K562 (cell line): ENCODE measurements around the gene KCNH2. TPM values are rescaled to one million over a fixed set of nuclear protein-coding genes. Genes with fewer than 3 reads are reported as not detected.
A peak's percentile ranks its signal among the peaks of the same experiment; 100 is the strongest.

Experiments
- ATF1 ChIP-seq, 2 experiments: fragments of 450-650 bp in 1 of 2; IDR thresholded peaks; 2 replicates each; pipeline ENCODE4 v1.6.1; 2016; ENCODE audit warnings: missing compliant biosample characterization in 1 of 2, missing genetic modification characterization in 1 of 2
- CBX1 ChIP-seq: sonication (generic); IDR thresholded peaks from 2 replicates; pipeline ENCODE4 v1.6.1; 2016; ENCODE audit warnings: antibody characterized with exemption, low read depth, mild to moderate bottlenecking
- ETV1 ChIP-seq: fragments of 450-650 bp; conservative IDR thresholded peaks from 2 replicates; pipeline ENCODE4 v1.6.1; 2016; ENCODE audit warnings: missing genetic modification characterization, control low read depth, low read depth, missing compliant biosample characterization
- FOXP4 ChIP-seq: sonication (generic); formaldehyde crosslinking; IDR thresholded peaks from 2 replicates; pipeline ENCODE4 v1.8.0; 2022; ENCODE audit warnings: mild to moderate bottlenecking, missing genetic modification reagents, borderline replicate concordance
- HES1 ChIP-seq: fragments of 450-650 bp; IDR thresholded peaks from 2 replicates; pipeline ENCODE4 v1.6.1; 2016; ENCODE audit warnings: low read depth, mild to moderate bottlenecking, moderate library complexity
- NFIX ChIP-seq: fragments of 250-450 bp; sonication (Bioruptor Pico); IDR thresholded peaks from 2 replicates; pipeline ENCODE4 v1.4.0; 2020; ENCODE audit warnings: low read depth, mild to moderate bottlenecking, moderate library complexity
- NRF1 ChIP-seq, 2 experiments: fragments of 450-650 bp; IDR thresholded peaks in 1 of 2; conservative IDR thresholded peaks in 1 of 2; 2 replicates each; pipeline ENCODE4 v1.6.1; 2014; ENCODE audit warnings: mild to moderate bottlenecking in 2 of 2
- PCBP1 ChIP-seq: fragments of 200-400 bp; formaldehyde crosslinking; IDR thresholded peaks from 2 replicates; pipeline ENCODE4 v1.6.1; 2018; ENCODE audit warnings: mild to moderate bottlenecking, low read depth, low read length; ENCODE audit not compliant: poor library complexity, severe bottlenecking
- RREB1 ChIP-seq: fragments of 250-450 bp; sonication (Bioruptor Pico); IDR thresholded peaks from 2 replicates; pipeline ENCODE4 v1.4.0; 2020
- SIN3B ChIP-seq: fragments of 450-650 bp; IDR thresholded peaks from 2 replicates; pipeline ENCODE4 v1.6.1; 2017; ENCODE audit warnings: low read depth, mild to moderate bottlenecking, moderate library complexity
- SMAD1 ChIP-seq: fragments of 150-350 bp; IDR thresholded peaks from 2 replicates; pipeline ENCODE4 v1.6.1; 2014; ENCODE audit warnings: low read length, low read depth; ENCODE audit not compliant: partially characterized antibody
- ZNF146 ChIP-seq: IDR thresholded peaks from one replicate; pipeline ENCODE4 v1.6.1; 2018; ENCODE audit warnings: missing compliant biosample characterization; ENCODE audit not compliant: unreplicated experiment
- ZNF197 ChIP-seq: fragments of 200-800 bp; sonication (Bioruptor generic); IDR thresholded peaks from 2 replicates; pipeline ENCODE4 v1.6.1; 2016; ENCODE audit warnings: low read depth, missing genetic modification characterization, missing compliant biosample characterization
- ZNF239 ChIP-seq: fragments of 250-450 bp; sonication (Bioruptor Pico); IDR thresholded peaks from 2 replicates; pipeline ENCODE4 v1.4.0; 2020; ENCODE audit warnings: mild to moderate bottlenecking
- ZNF655 ChIP-seq: fragments of 250-450 bp; sonication (Bioruptor Pico); IDR thresholded peaks from 2 replicates; pipeline ENCODE4 v1.5.0; 2021
- ZNF695 ChIP-seq: fragments of 450-650 bp; formaldehyde crosslinking; IDR thresholded peaks from 2 replicates; pipeline ENCODE4 v1.4.0; 2020; ENCODE audit warnings: mild to moderate bottlenecking, moderate library complexity
- polyA plus RNA-seq, 8 experiments: library from polyadenylated mRNA; depleted of rRNA in 4 of 8; stranded (reverse) in 5 of 8; unstranded in 3 of 8; fragments of >200 nt; fragmentation: Nextera tagmentation in 2 of 8; fragmentation: Illumina TruSeq in 1 of 8; extraction: Ambion mirVana in 2 of 8; extraction: Trizol in 1 of 8; gene quantifications; 2 replicates each; pipeline versions ENCODE4 v1.2.1 to v1.2.3, GENCODE V29; 2011 to 2014; ENCODE audit warnings: inconsistent platforms in 1 of 8, missing spikeins in 1 of 8
- total RNA-seq, 7 experiments: library from RNA; depleted of rRNA in 6 of 7; stranded (reverse); fragments of >200 nt in 6 of 7; fragmentation: Illumina TruSeq in 2 of 7; extraction: Trizol in 2 of 7; gene quantifications; 2 replicates each; pipeline versions ENCODE4 v1.2.1 to v1.2.3, GENCODE V29; 2011 to 2021; ENCODE audit warnings: low replicate concordance in 1 of 7

KCNH2 gene
- total and polyA plus RNA-seq, 9 of the 15 experiments (the other 6 are each of a cell fraction or from before 2014, with no cell fraction given) = 18.1 to 368 (median 218) TPM

- no peak for TF ChIP-seq FOXP4 (CRISPR knock-in tag)
- TF ChIP-seq ZNF146 (CRISPR knock-in tag) = no peak
- no peak for TF ChIP-seq CBX1
- TF ChIP-seq RREB1 = 0 out of 2 replicates have a peak, but pooled peaks have one; percentile 33
- TF ChIP-seq ZNF695 = no peak
- TF ChIP-seq ETV1 (tag) = no peak
- TF ChIP-seq NFIX (CRISPR knock-in tag) = no peak
- TF ChIP-seq ATF1 (CRISPR knock-in tag; IDR thresholded peaks at IDR 0.05) = no peak
- TF ChIP-seq ATF1 (tag; IDR thresholded peaks at IDR 0.05) = no peak
- TF ChIP-seq ZNF239 (CRISPR knock-in tag) = no peak
- TF ChIP-seq ZNF197 (CRISPR knock-in tag) = no peak
- TF ChIP-seq SIN3B = no peak
- TF ChIP-seq ZNF655 (CRISPR knock-in tag) = no peak
- TF ChIP-seq HES1 = no peak
- peak in 1 of 2 experiments; percentile 29; a peak in 1 of 4 replicates for TF ChIP-seq NRF1 (conservative IDR thresholded peaks at IDR 0.05 in 1 of 2, IDR thresholded peaks at IDR 0.05 in 1 of 2)
- TF ChIP-seq PCBP1 = peak; percentile 38
- no peak for TF ChIP-seq SMAD1
These were observed 34.8 kb upstream of the KCNH2 start (continued) for GRCh38 chr7:151012911-151013347.
